AG20443 (cell line): ENCODE results near the gene ARAP2.

Experiments
- DNase-seq: peaks from one replicate; pipeline ENCODE4 v3.0.0; 2012; ENCODE audit warnings: low spot score, mixed read lengths

Gene ARAP2

GRCh38 chr4:36244257-36245082 is at the start of gene ARAP2:
TSS of gene ARAP2 (minus strand) at chr4:36244514. CDS start at chr4:36229486, 15,028 bp downstream.
- DNase-seq = peak; percentile 16

- no peak for DNase-seq
Measured at GRCh38 chr4:36292556-36293188, 48.4 kb upstream of the ARAP2 start.

GRCh38 chr4:36290641-36291040 is 46.3 kb upstream of the ARAP2 start:
- no peak for DNase-seq

- DNase-seq = no peak
Measured at GRCh38 chr4:36288731-36289426, 44.6 kb upstream of the ARAP2 start.

GRCh38 chr4:36286481-36286871 is 42.2 kb upstream of the ARAP2 start:
- DNase-seq = no peak

GRCh38 chr4:36285784-36286480 is 41.6 kb upstream of the ARAP2 start:
- no peak for DNase-seq

- DNase-seq = no peak
Measured at GRCh38 chr4:36283912-36284465, 39.7 kb upstream of the ARAP2 start.

GRCh38 chr4:36282503-36283030 is 38.3 kb upstream of the ARAP2 start:
- DNase-seq = no peak

GRCh38 chr4:36281384-36282106 is 37.2 kb upstream of the ARAP2 start, which contains the start of gene DTHD1:
TSS of gene DTHD1 (plus strand) at chr4:36281616. CDS start at chr4:36281759, 143 bp downstream.
- no peak for DNase-seq

GRCh38 chr4:36280555-36280954 is 36.2 kb upstream of the ARAP2 start:
- no peak for DNase-seq

GRCh38 chr4:36278789-36279188 is 34.5 kb upstream of the ARAP2 start:
- DNase-seq = no peak

GRCh38 chr4:36277533-36277932 is 33.2 kb upstream of the ARAP2 start:
- no peak for DNase-seq

GRCh38 chr4:36274158-36274557 is 29.8 kb upstream of the ARAP2 start:
- DNase-seq = no peak

GRCh38 chr4:36273276-36273675 is 29.0 kb upstream of the ARAP2 start:
- DNase-seq = no peak

GRCh38 chr4:36269533-36270173 is 25.3 kb upstream of the ARAP2 start:
- DNase-seq = no peak

GRCh38 chr4:36269101-36269500 is 24.8 kb upstream of the ARAP2 start:
- DNase-seq = no peak

GRCh38 chr4:36267486-36268268 is 23.4 kb upstream of the ARAP2 start:
- no peak for DNase-seq

GRCh38 chr4:36264207-36264826 is 20.0 kb upstream of the ARAP2 start:
- no peak for DNase-seq

GRCh38 chr4:36260731-36261130 is 16.4 kb upstream of the ARAP2 start:
- DNase-seq = no peak
